DLD1 (cell line): Measurements from ENCODE around the gene TAF5L.
"Not testable (repeated sequence)": the region's sequence is repeated elsewhere in the genome, so short reads cannot be mapped to it uniquely, and the experiment has no call there.

Experiments
- in situ Hi-C: cut with HindIII; loops from 2 replicates; pipeline ENCODE4 v1.10.0; 2017; ENCODE audit warnings: low sequenced_read_pairs

The TAF5L gene

DNA sequence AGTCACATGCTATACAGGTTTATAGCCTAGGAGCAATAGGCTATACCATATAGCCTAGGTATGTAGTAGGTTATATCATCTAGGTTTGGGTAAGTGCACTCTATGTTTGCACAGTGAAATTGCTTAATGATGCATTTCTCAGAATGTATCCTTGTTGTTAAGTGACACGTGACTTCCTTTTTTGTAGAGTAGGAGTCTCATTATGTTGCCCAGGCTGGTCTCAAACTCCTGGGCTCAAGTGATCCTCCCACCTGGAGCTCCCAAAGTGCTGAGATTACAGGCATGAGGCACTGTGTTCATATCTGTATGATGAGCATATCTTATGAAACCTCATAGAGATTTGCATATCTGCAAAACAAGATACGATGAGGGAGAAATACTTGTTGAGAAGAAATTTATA lies 53.6 kb downstream of the TAF5L start:
- in situ Hi-C loops, result no loop called here

GRCh38 chr1:229570891-229571516 lies 54.9 kb downstream of the TAF5L start:
- in situ Hi-C loops, result no loop called here

DNA sequence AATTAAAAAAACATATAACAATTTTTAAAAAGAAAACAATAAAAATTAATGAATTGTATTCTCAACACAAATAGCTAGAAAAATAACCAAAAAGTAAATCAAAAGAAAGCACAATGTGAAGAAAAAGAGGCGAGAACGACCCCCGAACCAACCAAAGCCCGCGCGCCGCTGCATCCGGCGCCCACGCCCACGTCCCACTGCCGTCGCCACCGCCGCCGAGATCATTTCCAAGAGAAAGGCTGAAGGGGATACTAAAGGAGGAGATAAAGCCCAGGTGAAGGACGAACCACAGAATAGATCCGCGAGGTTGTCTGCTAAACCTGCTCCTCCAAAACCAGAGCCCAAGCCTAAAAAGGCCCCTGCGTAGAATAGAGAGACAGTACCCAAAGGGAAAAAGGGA lies 55.6 kb downstream of the TAF5L start:
- in situ Hi-C loops, result no loop called here

GRCh38 chr1:229567109-229567868 lies 58.6 kb downstream of the TAF5L start:
- in situ Hi-C loops, result no loop called here

- in situ Hi-C loops, result no loop called here
Measured at GRCh38 chr1:229563701-229564100, 62.2 kb downstream of the TAF5L start.

GRCh38 chr1:229563241-229563640 lies 62.7 kb downstream of the TAF5L start:
- in situ Hi-C loops, result no loop called here

- in situ Hi-C loops, result no loop called here
Measured at GRCh38 chr1:229562686-229563085, 63.2 kb downstream of the TAF5L start.

DNA sequence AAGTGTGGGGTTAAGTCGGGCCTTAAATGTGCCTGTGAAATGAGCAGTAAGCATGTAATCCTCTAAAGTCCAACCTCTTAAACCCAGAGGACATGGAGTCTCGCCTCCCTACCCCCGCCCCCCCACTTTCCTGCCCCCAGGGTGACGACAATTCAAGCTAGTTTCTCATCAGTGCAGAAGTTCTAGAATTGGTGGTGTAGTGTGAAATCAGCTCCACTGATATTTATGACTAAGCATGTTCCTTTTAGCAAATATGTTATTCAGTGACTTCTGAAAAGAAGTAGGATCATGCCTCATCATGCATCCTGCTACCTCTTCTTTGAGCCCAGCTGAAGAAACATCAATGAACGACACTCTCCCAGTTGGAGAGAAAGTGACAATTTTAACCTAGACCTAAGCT lies 64.8 kb downstream of the TAF5L start:
- in situ Hi-C loops, result no loop called here

DNA sequence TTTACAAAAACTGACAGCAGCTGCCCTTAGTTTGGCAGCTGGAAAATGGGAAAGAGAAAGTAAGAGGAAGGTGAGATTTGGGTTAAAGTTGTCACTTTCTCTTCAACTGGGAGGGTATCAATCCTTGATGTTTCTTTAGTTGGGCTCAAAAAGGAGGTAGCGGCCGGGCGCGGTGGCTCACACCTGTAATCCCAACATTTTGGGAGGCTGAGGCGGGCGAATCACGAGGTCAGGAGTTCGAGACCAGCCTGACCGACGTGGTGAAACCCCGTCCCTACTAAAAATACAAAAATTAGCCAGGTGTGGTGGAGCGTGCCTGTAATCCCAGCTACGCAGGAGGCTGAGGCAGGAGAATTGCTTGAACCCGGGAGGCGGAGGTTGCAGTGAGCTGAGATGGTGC lies 65.8 kb downstream of the TAF5L start:
- in situ Hi-C loops, result not testable (repeated sequence)

GRCh38 chr1:229559336-229559801 lies 66.6 kb downstream of the TAF5L start:
- in situ Hi-C loops, result not testable (repeated sequence)

DNA sequence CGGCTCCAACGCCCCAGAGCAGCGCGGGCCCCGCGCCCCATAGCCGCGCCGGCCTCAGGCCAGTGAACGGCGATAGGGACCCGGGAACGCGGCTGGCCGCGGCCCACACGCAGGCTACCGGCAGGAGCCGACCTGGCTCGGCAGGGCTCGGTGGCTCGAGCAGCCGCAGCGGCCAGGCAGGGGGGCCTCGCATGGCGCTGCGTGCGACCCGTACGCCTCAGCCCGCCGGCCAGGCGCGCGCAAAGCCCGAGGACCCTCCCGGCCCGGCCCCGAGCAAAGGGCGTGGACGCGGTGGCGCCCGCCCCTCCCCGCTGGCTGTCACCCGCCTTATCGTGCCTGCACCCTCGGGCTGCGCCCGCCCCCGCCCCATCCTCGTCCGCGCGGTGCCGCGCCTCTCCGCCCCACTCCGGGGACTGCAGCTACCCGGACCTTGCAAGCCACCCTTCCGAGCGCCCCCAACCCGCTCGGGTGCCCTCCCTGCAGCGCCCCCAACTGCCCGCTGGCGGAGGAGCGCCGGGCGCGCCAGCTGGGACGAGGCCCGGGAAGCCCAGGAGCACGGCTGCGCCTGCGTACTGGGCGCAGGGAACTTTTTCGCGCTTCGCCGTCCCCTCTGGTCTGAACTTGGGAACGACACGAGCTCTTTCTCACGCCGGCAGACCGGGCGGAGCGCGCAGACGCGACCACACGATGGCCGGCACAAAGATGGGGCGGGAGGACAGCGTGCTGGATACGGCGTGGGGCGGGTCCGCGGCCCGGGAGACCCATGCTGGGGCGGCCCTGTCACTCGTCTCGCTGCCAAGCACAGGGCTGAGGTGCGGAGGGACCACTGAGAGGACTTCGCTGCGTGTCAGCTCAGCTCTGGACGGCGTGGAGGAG lies 67.2 kb downstream of the TAF5L start, which contains the start of gene ABCB10:
TSS of gene ABCB10 (minus strand) at position 248 of the 876 bp plus-strand sequence. CDS start at position 193, 55 bp downstream.
- in situ Hi-C loops, result no loop called here

DNA sequence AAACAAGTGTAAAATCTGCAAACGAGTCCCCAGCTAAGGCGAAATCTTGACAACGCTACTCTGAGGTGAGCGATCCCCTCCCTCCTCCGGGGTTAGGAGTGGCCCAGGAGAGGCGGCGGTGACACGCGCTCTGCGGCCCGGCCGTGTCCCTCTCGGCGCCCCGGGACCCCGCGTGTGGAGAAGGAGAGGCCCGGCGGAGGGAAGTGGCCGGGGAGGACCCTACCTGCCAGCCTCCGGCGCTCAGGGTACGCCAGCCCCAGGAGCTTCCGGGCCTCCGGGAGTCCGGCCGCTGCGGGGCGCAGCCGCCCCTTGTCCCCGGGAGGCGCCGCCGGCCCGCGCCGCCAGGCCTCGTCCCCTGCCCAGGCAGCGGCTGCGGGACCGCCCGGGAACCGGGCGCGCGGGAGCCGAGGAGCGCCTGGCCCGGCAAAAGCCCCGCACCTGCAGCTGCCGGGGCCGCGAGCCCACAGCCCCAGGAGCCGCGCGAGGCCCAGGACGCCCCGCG lies 68.0 kb downstream of the TAF5L start:
- in situ Hi-C loops, result no loop called here

GRCh38 chr1:229557200-229557850 lies 68.6 kb downstream of the TAF5L start:
- in situ Hi-C loops, result no loop called here

GRCh38 chr1:229554886-229555621 lies 70.9 kb downstream of the TAF5L start:
- in situ Hi-C loops, result no loop called here

- in situ Hi-C loops, result no loop called here
Measured at GRCh38 chr1:229553621-229554130, 72.2 kb downstream of the TAF5L start.

DNA sequence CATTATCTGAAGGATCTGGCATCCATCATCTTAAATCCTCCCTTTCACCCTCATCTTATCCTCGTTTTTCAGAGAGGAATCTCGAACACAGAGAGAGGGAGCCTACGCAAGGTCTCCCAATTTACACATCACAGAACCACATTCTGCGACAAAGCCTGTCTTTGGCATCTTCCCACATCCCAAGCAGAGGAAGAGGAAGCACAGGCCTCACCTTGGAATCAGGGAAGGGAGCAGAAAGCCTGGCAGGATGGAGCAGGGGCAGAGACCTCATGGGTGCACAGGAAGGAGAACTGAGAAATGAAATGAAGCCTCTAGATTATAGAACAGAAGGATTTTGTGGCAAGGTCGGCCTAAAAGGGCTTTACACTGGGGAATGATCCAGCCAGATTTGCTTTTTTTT lies 73.2 kb downstream of the TAF5L start:
- in situ Hi-C loops, result no loop called here

DNA sequence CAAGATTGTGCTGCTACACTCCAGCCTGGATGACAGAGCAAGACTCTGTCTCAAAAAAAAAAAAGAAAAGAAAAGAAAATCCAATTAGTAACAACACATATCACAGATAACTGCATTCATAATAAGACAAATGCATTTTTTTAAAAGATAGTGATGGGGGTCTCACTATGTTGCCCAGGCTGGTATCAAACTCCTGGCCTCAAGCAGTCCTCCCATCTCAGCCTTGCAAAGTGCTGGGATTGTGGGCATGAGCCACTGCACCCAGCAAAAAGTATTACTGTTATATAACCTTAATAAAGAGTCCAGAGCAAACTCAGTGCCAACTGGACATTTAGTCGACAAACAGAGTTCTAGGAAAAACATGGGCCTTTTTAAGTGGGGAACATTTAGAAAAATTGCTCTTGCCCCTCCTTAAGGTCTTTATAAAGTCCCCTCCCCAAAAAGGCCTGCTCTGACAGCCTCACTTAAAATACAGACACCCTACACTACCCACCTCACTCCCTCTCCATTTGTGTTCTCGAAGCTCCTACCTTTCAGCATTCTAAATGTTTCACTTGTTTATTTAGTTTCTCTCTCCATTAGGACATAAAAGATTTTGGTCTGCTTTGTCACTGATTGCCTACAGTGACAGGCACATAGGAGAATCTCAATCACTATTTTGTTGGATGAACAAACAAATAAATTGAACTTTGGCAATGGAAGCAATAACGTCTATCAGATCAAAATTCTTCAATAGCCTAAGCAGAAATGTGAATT lies 74.9 kb downstream of the TAF5L start:
- in situ Hi-C loops, result no loop called here

DNA sequence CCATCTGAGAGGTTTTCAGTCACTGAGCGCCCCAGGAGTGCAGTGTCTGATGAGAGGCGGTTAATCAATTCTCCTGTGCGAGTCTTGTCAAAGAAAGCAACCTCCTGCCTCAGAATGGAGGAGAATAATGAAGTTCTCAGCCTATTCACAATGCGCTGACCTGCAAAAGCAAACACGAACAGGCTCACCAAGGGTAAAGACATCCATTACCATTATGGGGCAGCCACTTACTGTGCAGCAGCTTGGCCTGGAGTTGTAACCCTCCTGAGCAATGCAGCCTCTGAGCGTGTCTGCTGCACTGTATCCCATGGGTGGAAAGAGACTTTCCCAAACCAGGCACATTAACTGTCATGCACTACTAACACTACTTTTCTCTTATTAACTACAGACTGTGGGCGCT lies 78.4 kb downstream of the TAF5L start:
- in situ Hi-C loops, result no loop called here

- in situ Hi-C loops, result no loop called here
Measured at GRCh38 chr1:229544587-229544986, 81.3 kb downstream of the TAF5L start.
